ENCODE data around the gene SIGLEC9.
A peak's percentile ranks its signal among the peaks of the same experiment; 100 is the strongest.

Gene SIGLEC9

GRCh38 chr19:51150627-51151026, 25.9 kb downstream of the SIGLEC9 start:
- TF ChIP-seq CTCF (conservative IDR thresholded peaks at IDR 0.05; ENCODE audit: low read length), result no peak
- Histone ChIP-seq H3K4me2 (ENCODE audit: low read depth, low read length, poor library complexity, severe bottlenecking) (no peak overlapping the region), H3K4me1 (ENCODE audit: insufficient read depth, low read length, poor library complexity, severe bottlenecking) (no peaks in the 10 kb centered on the region), H3K9me2 (replicated peaks; ENCODE audit: low read depth, low read length) (no peaks in the 10 kb centered on the region), H3K4me3 (ENCODE audit: low read length, poor library complexity, severe bottlenecking) (no peak overlapping the region), H4K20me1 (ENCODE audit: insufficient read depth, low read length, poor library complexity, severe bottlenecking) (no peaks in the 10 kb centered on the region), H3K9me3 (ENCODE audit: insufficient read depth, low read depth, low read length) (no peaks in the 10 kb centered on the region), H3F3A (ENCODE audit: low read depth) (no peaks in the 10 kb centered on the region), H3K9ac (ENCODE audit: low read depth, low read length, poor library complexity, severe bottlenecking) (no peak overlapping the region), H3K36me3 (ENCODE audit: insufficient read depth, low read length) (no peaks in the 10 kb centered on the region), H3K27me3 (ENCODE audit: insufficient read depth, low read length, poor library complexity, severe bottlenecking) (no peaks in the 10 kb centered on the region), H3K79me2 (ENCODE audit: insufficient read depth, low read length) (no peaks in the 10 kb centered on the region), H2AFZ (ENCODE audit: low read length) (no peak overlapping the region)

- TF ChIP-seq CTCF (conservative IDR thresholded peaks at IDR 0.05; ENCODE audit: low read length), result no peak
- no peak for TF ChIP-seq EZH2phosphoT487 (IDR thresholded peaks at IDR 0.05; ENCODE audit: borderline replicate concordance)
- H3K79me2 ChIP-seq (ENCODE audit: insufficient read depth, low read length), result no peaks in the 10 kb centered on the region
- no peak overlapping the region for H3K4me2 ChIP-seq (ENCODE audit: low read depth, low read length, poor library complexity, severe bottlenecking)
- no peaks in the 10 kb centered on the region for H4K20me1 ChIP-seq (ENCODE audit: insufficient read depth, low read length, poor library complexity, severe bottlenecking)
- H3K4me3 ChIP-seq (ENCODE audit: low read length, poor library complexity, severe bottlenecking), result no peak overlapping the region
- H3K9me2 ChIP-seq (replicated peaks; ENCODE audit: low read depth, low read length), result no peaks in the 10 kb centered on the region
- no peak overlapping the region for H3K9ac ChIP-seq (ENCODE audit: low read depth, low read length, poor library complexity, severe bottlenecking)
- no peaks in the 10 kb centered on the region for H3K4me1 ChIP-seq (ENCODE audit: insufficient read depth, low read length, poor library complexity, severe bottlenecking)
- no peaks in the 10 kb centered on the region for H3K9me3 ChIP-seq (ENCODE audit: insufficient read depth, low read depth, low read length)
- no peak overlapping the region for H2AFZ ChIP-seq (ENCODE audit: low read length)
- H3K27me3 ChIP-seq (ENCODE audit: insufficient read depth, low read length, poor library complexity, severe bottlenecking), result no peaks in the 10 kb centered on the region
- H3F3A ChIP-seq (ENCODE audit: low read depth), result no peaks in the 10 kb centered on the region
- no peaks in the 10 kb centered on the region for H3K36me3 ChIP-seq (ENCODE audit: insufficient read depth, low read length)
Observed at GRCh38 chr19:51156710-51157109, 32.0 kb downstream of the SIGLEC9 start.

- no peak overlapping the region for H3K4me2 ChIP-seq (ENCODE audit: low read depth, low read length, poor library complexity, severe bottlenecking)
- peaks cover under 1% of the 10 kb centered on the region for H3K4me1 ChIP-seq (ENCODE audit: insufficient read depth, low read length, poor library complexity, severe bottlenecking)
- no peak overlapping the region for H3K9ac ChIP-seq (ENCODE audit: low read depth, low read length, poor library complexity, severe bottlenecking)
- no peaks in the 10 kb centered on the region for H3F3A ChIP-seq (ENCODE audit: low read depth)
- H3K9me2 ChIP-seq (replicated peaks; ENCODE audit: low read depth, low read length), result no peaks in the 10 kb centered on the region
- TF ChIP-seq EZH2phosphoT487 (IDR thresholded peaks at IDR 0.05; ENCODE audit: borderline replicate concordance), result no peak
- TF ChIP-seq CTCF (conservative IDR thresholded peaks at IDR 0.05; ENCODE audit: low read length), result no peak
- no peaks in the 10 kb centered on the region for H3K9me3 ChIP-seq (ENCODE audit: insufficient read depth, low read depth, low read length)
- no peaks in the 10 kb centered on the region for H3K36me3 ChIP-seq (ENCODE audit: insufficient read depth, low read length)
- no peaks in the 10 kb centered on the region for H3K27me3 ChIP-seq (ENCODE audit: insufficient read depth, low read length, poor library complexity, severe bottlenecking)
- no peak overlapping the region for H3K4me3 ChIP-seq (ENCODE audit: low read length, poor library complexity, severe bottlenecking)
- H2AFZ ChIP-seq (ENCODE audit: low read length), result 0 out of 2 replicates have a peak overlapping the region, but pooled peaks have one; percentile 0
- H4K20me1 ChIP-seq (ENCODE audit: insufficient read depth, low read length, poor library complexity, severe bottlenecking), result no peaks in the 10 kb centered on the region
- H3K79me2 ChIP-seq (ENCODE audit: insufficient read depth, low read length), result no peaks in the 10 kb centered on the region
Observed at GRCh38 chr19:51157265-51157664, 32.6 kb downstream of the SIGLEC9 start.
